WTC11 (cell line): ENCODE data around the gene ANKRD27.

Experiments used
- ATF1 ChIP-seq: sonication (generic); formaldehyde crosslinking; IDR thresholded peaks from 2 replicates; pipeline ENCODE4 v1.8.1; 2023; ENCODE audit warnings: mild to moderate bottlenecking, moderate library complexity, missing genetic modification reagents
- CREM ChIP-seq: sonication (generic); formaldehyde crosslinking; IDR thresholded peaks from 2 replicates; pipeline ENCODE4 v1.8.1; 2022; ENCODE audit warnings: mild to moderate bottlenecking, missing genetic modification reagents, moderate library complexity
- JUN ChIP-seq: sonication (generic); formaldehyde crosslinking; IDR thresholded peaks from 2 replicates; pipeline ENCODE4 v1.8.0; 2023; ENCODE audit warnings: mild to moderate bottlenecking, missing genetic modification reagents
- MYBL2 ChIP-seq: sonication (generic); formaldehyde crosslinking; IDR thresholded peaks from 2 replicates; pipeline ENCODE4 v1.8.1; 2023; ENCODE audit warnings: mild to moderate bottlenecking, moderate library complexity, missing genetic modification reagents
- NR2C2 ChIP-seq: sonication (generic); formaldehyde crosslinking; IDR thresholded peaks from 2 replicates; pipeline ENCODE4 v1.8.0; 2022; ENCODE audit warnings: mild to moderate bottlenecking, missing genetic modification reagents
- SP1 ChIP-seq: sonication (generic); formaldehyde crosslinking; conservative IDR thresholded peaks from 2 replicates; pipeline ENCODE4 v1.8.1; 2022; ENCODE audit warnings: missing genetic modification reagents
- ZNF121 ChIP-seq: sonication (generic); formaldehyde crosslinking; IDR thresholded peaks from 2 replicates; pipeline ENCODE4 v1.8.0; 2023; ENCODE audit warnings: missing genetic modification reagents
- ZNF263 ChIP-seq: sonication (generic); formaldehyde crosslinking; IDR thresholded peaks from 2 replicates; pipeline ENCODE4 v1.8.1; 2022; ENCODE audit warnings: low read depth, mild to moderate bottlenecking, moderate library complexity, missing genetic modification reagents
- ZNF423 ChIP-seq: fragments of 250-450 bp; sonication (Bioruptor Pico); IDR thresholded peaks from 2 replicates; pipeline ENCODE4 v2.1.2; 2022; ENCODE audit warnings: mild to moderate bottlenecking, moderate library complexity
- TF ChIP-seq, protein P1 (sequence below): sonication (generic); formaldehyde crosslinking; IDR thresholded peaks from 2 replicates; pipeline ENCODE4 v1.8.1; 2023; ENCODE audit warnings: mild to moderate bottlenecking, missing genetic modification reagents, moderate library complexity
- TF ChIP-seq, protein P2 (sequence below): fragments of 200-600 bp; IDR thresholded peaks from 2 replicates; pipeline ENCODE4 v1.8.0; 2022; ENCODE audit warnings: antibody characterized with exemption
- TF ChIP-seq, protein P3 (sequence below): sonication (generic); formaldehyde crosslinking; IDR thresholded peaks from 2 replicates; pipeline ENCODE4 v1.8.1; 2022; ENCODE audit warnings: mild to moderate bottlenecking, missing genetic modification reagents, moderate library complexity, borderline replicate concordance
- TF ChIP-seq, protein P4 (sequence below): sonication (generic); formaldehyde crosslinking; IDR thresholded peaks from 2 replicates; pipeline ENCODE4 v1.8.0; 2022; ENCODE audit warnings: mild to moderate bottlenecking, missing genetic modification reagents
- TF ChIP-seq, protein P5 (sequence below): sonication (generic); formaldehyde crosslinking; IDR thresholded peaks from 2 replicates; pipeline ENCODE4 v1.8.1; 2023; ENCODE audit warnings: mild to moderate bottlenecking, moderate library complexity, missing genetic modification reagents

DNA sequence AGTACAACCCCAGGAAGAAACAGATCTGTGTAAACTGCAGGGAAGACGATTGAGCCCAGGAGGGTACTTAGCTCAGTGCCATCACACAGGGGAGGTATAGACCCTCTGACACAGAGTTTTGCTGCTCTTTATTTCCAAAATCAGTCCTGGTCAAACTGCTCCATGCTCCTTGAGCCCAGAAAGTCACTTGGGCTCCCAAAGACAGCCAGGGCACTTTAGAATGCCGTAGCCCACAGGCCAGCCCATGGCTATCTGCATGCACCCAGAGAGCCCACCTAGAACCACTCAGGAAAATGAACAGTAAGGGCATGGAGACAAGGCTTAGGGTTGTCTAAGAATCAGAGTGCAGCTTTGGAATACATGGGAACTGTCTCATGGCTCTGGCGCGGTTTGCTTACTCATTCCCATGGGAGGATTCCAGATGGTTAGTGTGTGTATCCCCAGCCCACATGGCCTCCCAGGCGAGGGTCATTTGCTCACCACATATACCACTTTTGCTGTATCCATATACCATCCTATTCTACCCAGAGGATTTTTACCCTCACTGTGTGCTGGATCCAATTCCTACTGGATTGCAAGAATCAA lies 108.6 kb downstream of the ANKRD27 start:
- TF ChIP-seq, protein P1, sequence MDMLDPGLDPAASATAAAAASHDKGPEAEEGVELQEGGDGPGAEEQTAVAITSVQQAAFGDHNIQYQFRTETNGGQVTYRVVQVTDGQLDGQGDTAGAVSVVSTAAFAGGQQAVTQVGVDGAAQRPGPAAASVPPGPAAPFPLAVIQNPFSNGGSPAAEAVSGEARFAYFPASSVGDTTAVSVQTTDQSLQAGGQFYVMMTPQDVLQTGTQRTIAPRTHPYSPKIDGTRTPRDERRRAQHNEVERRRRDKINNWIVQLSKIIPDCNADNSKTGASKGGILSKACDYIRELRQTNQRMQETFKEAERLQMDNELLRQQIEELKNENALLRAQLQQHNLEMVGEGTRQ (CRISPR knock-in tag) = no peak
- TF ChIP-seq, protein P2, sequence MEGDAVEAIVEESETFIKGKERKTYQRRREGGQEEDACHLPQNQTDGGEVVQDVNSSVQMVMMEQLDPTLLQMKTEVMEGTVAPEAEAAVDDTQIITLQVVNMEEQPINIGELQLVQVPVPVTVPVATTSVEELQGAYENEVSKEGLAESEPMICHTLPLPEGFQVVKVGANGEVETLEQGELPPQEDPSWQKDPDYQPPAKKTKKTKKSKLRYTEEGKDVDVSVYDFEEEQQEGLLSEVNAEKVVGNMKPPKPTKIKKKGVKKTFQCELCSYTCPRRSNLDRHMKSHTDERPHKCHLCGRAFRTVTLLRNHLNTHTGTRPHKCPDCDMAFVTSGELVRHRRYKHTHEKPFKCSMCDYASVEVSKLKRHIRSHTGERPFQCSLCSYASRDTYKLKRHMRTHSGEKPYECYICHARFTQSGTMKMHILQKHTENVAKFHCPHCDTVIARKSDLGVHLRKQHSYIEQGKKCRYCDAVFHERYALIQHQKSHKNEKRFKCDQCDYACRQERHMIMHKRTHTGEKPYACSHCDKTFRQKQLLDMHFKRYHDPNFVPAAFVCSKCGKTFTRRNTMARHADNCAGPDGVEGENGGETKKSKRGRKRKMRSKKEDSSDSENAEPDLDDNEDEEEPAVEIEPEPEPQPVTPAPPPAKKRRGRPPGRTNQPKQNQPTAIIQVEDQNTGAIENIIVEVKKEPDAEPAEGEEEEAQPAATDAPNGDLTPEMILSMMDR = no peak
- TF ChIP-seq ZNF121 (CRISPR knock-in tag) (no peak), ZNF423 (no peak), CREM (CRISPR knock-in tag) (no peak), MYBL2 (CRISPR knock-in tag) (no peak), NR2C2 (no peak), ATF1 (CRISPR knock-in tag) (no peak), SP1 (CRISPR knock-in tag) (no peak), ZNF263 (no peak), JUN (no peak)
- TF ChIP-seq, protein P3, sequence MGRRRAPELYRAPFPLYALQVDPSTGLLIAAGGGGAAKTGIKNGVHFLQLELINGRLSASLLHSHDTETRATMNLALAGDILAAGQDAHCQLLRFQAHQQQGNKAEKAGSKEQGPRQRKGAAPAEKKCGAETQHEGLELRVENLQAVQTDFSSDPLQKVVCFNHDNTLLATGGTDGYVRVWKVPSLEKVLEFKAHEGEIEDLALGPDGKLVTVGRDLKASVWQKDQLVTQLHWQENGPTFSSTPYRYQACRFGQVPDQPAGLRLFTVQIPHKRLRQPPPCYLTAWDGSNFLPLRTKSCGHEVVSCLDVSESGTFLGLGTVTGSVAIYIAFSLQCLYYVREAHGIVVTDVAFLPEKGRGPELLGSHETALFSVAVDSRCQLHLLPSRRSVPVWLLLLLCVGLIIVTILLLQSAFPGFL (CRISPR knock-in tag) = no peak
- TF ChIP-seq, protein P4, sequence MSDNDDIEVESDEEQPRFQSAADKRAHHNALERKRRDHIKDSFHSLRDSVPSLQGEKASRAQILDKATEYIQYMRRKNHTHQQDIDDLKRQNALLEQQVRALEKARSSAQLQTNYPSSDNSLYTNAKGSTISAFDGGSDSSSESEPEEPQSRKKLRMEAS (CRISPR knock-in tag) = no peak
- TF ChIP-seq, protein P5, sequence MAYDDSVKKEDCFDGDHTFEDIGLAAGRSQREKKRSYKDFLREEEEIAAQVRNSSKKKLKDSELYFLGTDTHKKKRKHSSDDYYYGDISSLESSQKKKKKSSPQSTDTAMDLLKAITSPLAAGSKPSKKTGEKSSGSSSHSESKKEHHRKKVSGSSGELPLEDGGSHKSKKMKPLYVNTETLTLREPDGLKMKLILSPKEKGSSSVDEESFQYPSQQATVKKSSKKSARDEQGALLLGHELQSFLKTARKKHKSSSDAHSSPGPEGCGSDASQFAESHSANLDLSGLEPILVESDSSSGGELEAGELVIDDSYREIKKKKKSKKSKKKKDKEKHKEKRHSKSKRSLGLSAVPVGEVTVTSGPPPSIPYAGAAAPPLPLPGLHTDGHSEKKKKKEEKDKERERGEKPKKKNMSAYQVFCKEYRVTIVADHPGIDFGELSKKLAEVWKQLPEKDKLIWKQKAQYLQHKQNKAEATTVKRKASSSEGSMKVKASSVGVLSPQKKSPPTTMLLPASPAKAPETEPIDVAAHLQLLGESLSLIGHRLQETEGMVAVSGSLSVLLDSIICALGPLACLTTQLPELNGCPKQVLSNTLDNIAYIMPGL (CRISPR knock-in tag) = no peak
